WTC11 (cell line): ENCODE measurements around the gene ADAMTS2. TPM values are rescaled to one million over a fixed set of nuclear protein-coding genes. Genes with fewer than 3 reads are reported as not detected.
A peak's percentile ranks its signal among the peaks of the same experiment; 100 is the strongest.
"Not testable (repeated sequence)": the region's sequence is repeated elsewhere in the genome, so short reads cannot be mapped to it uniquely, and the experiment has no call there.

Experiments
- ATAC-seq: fragments of 200-7000 bp; cut with Tn5 transposase; 2 replicates; pipeline ENCODE4 v1.10.0; 2021; ENCODE audit warnings: mild to moderate bottlenecking, moderate library complexity
- CTCF ChIA-PET: fragments of 300-600 bp; sonication (Branson Sonifier 250); formaldehyde crosslinking; loops from one replicate; lab custom pipeline; 2021; ENCODE audit warnings: antibody characterized with exemption; lab: Charles Lee
- POLR2A ChIA-PET: fragments of 350-600 bp; sonication (Branson Sonifier 250); formaldehyde crosslinking; loops from one replicate; lab custom pipeline; 2021; ENCODE audit warnings: antibody characterized with exemption; lab: Charles Lee
- DNase-seq: peaks from one replicate; pipeline ENCODE4 v3.0.0; 2021; ENCODE audit warnings: low spot score
- H3K27ac Mint-ChIP-seq: 2 replicates; pipeline ENCODE4 v1.8.0; 2021; ENCODE audit warnings: mixed read lengths
- H3K27me3 Mint-ChIP-seq: 2 replicates; pipeline ENCODE4 v1.8.0; 2021; ENCODE audit warnings: low read depth, mild to moderate bottlenecking, moderate library complexity, mixed read lengths
- H3K36me3 Mint-ChIP-seq: 2 replicates; pipeline ENCODE4 v1.8.0; 2021; ENCODE audit warnings: mixed read lengths
- H3K4me1 Mint-ChIP-seq: 2 replicates; pipeline ENCODE4 v1.8.0; 2022; ENCODE audit warnings: mixed read lengths
- H3K4me3 Mint-ChIP-seq: 2 replicates; pipeline ENCODE4 v1.8.0; 2021; ENCODE audit warnings: mild to moderate bottlenecking, moderate library complexity, mixed read lengths
- H3K9me3 Mint-ChIP-seq: 2 replicates; pipeline ENCODE4 v1.8.0; 2021; ENCODE audit warnings: mixed read lengths
- CREB1 ChIP-seq: sonication (generic); formaldehyde crosslinking; IDR thresholded peaks from 2 replicates; pipeline ENCODE4 v1.8.0; 2023; ENCODE audit warnings: mild to moderate bottlenecking, missing genetic modification reagents
- CTCF ChIP-seq: fragments of 200-600 bp; IDR thresholded peaks from 2 replicates; pipeline ENCODE4 v1.8.0; 2022; ENCODE audit warnings: antibody characterized with exemption
- E2F5 ChIP-seq: sonication (generic); formaldehyde crosslinking; IDR thresholded peaks from 2 replicates; pipeline ENCODE4 v1.8.1; 2022; ENCODE audit warnings: mild to moderate bottlenecking, moderate library complexity, missing genetic modification reagents
- ESRRA ChIP-seq: sonication (generic); formaldehyde crosslinking; IDR thresholded peaks from 2 replicates; pipeline ENCODE4 v1.8.1; 2022; ENCODE audit warnings: mild to moderate bottlenecking, missing genetic modification reagents, borderline replicate concordance
- ETV6 ChIP-seq: sonication (generic); formaldehyde crosslinking; IDR thresholded peaks from 2 replicates; pipeline ENCODE4 v1.8.1; 2022; ENCODE audit warnings: mild to moderate bottlenecking, missing genetic modification reagents
- GABPB1 ChIP-seq: sonication (generic); formaldehyde crosslinking; IDR thresholded peaks from 2 replicates; pipeline ENCODE4 v1.8.1; 2023; ENCODE audit warnings: mild to moderate bottlenecking, missing genetic modification reagents
- HMGA2 ChIP-seq: fragments of 250-450 bp; sonication (Bioruptor Pico); IDR thresholded peaks from 2 replicates; pipeline ENCODE4 v1.4.0; 2021; ENCODE audit warnings: mild to moderate bottlenecking, moderate library complexity
- IRF1 ChIP-seq: sonication (generic); formaldehyde crosslinking; IDR thresholded peaks from 2 replicates; pipeline ENCODE4 v1.8.0; 2023; ENCODE audit warnings: missing genetic modification reagents
- JAZF1 ChIP-seq: fragments of 250-450 bp; sonication (Bioruptor Pico); IDR thresholded peaks from 2 replicates; pipeline ENCODE4 v1.9.0; 2021; ENCODE audit warnings: moderate library complexity, mild to moderate bottlenecking, inconsistent platforms
- MXD4 ChIP-seq: fragments of 250-450 bp; sonication (Bioruptor Pico); IDR thresholded peaks from 2 replicates; pipeline ENCODE4 v1.8.0; 2021; ENCODE audit warnings: mild to moderate bottlenecking, moderate library complexity, borderline replicate concordance
- NFATC4 ChIP-seq: fragments of 250-450 bp; sonication (Bioruptor Pico); IDR thresholded peaks from 2 replicates; pipeline ENCODE4 v1.9.0; 2021; ENCODE audit warnings: mild to moderate bottlenecking
- NR1H2 ChIP-seq: sonication (generic); formaldehyde crosslinking; IDR thresholded peaks from 2 replicates; pipeline ENCODE4 v1.9.0; 2021; ENCODE audit warnings: mild to moderate bottlenecking, moderate library complexity, missing genetic modification reagents
- PRDM15 ChIP-seq: sonication (generic); formaldehyde crosslinking; IDR thresholded peaks from 2 replicates; pipeline ENCODE4 v1.8.0; 2022; ENCODE audit warnings: missing genetic modification reagents
- SMAD3 ChIP-seq: sonication (generic); formaldehyde crosslinking; IDR thresholded peaks from 2 replicates; pipeline ENCODE4 v1.8.0; 2022; ENCODE audit warnings: missing genetic modification reagents, mild to moderate bottlenecking, borderline replicate concordance
- TCF7 ChIP-seq: sonication (generic); formaldehyde crosslinking; IDR thresholded peaks from 2 replicates; pipeline ENCODE4 v1.8.0; 2022; ENCODE audit warnings: mild to moderate bottlenecking, low read depth, missing genetic modification reagents, moderate library complexity
- ZNF138 ChIP-seq: sonication (generic); formaldehyde crosslinking; conservative IDR thresholded peaks from 2 replicates; pipeline ENCODE4 v1.8.1; 2022; ENCODE audit warnings: mild to moderate bottlenecking, moderate library complexity, missing genetic modification reagents
- ZNF532 ChIP-seq: fragments of 250-450 bp; sonication (Bioruptor Pico); IDR thresholded peaks from 2 replicates; pipeline ENCODE4 v1.9.0; 2021; ENCODE audit warnings: mild to moderate bottlenecking, borderline replicate concordance
- total RNA-seq: library from RNA; stranded (reverse); gene quantifications from 3 replicates; pipeline ENCODE4 v1.2.3, GENCODE V29; 2021

Gene ADAMTS2
- total RNA-seq, 1 experiment from 2014 or later, result 11.2 TPM

- TF ChIP-seq SMAD3 (CRISPR knock-in tag), result no peak
- no peak for TF ChIP-seq E2F5 (CRISPR knock-in tag)
- no peak for TF ChIP-seq MXD4 (CRISPR knock-in tag)
- TF ChIP-seq ETV6 (CRISPR knock-in tag), result no peak
- TF ChIP-seq CREB1 (CRISPR knock-in tag), result no peak
- TF ChIP-seq NFATC4, result no peak
- no peak for TF ChIP-seq ZNF532 (CRISPR knock-in tag)
- no peak for TF ChIP-seq JAZF1 (CRISPR knock-in tag)
- no peak for TF ChIP-seq TCF7 (CRISPR knock-in tag)
- TF ChIP-seq ZNF138 (CRISPR knock-in tag), result no peak
Observed at GRCh38 chr5:179217356-179217755, 127.9 kb downstream of the ADAMTS2 start (continued).

- DNase-seq, H3K4me1 Mint-ChIP-seq, H3K36me3 Mint-ChIP-seq, H3K4me3 Mint-ChIP-seq, POLR2A ChIA-PET, ATAC-seq, H3K27me3 Mint-ChIP-seq, CTCF ChIA-PET, H3K27ac Mint-ChIP-seq, H3K9me3 Mint-ChIP-seq: not testable (repeated sequence)
Observed at GRCh38 chr5:179216381-179216780, 128.9 kb downstream of the ADAMTS2 start.

GRCh38 chr5:179215576-179215975 lies 129.7 kb downstream of the ADAMTS2 start:
- no peaks in the 10 kb centered on the region for H3K27me3 Mint-ChIP-seq
- ChIA-PET CTCF (no interaction called here), POLR2A (no interaction called here)
- H3K4me1 Mint-ChIP-seq, result peaks cover 2% of the 10 kb centered on the region
- H3K4me3 Mint-ChIP-seq, result no peak overlapping the region
- no peaks in the 10 kb centered on the region for H3K9me3 Mint-ChIP-seq
- DNase-seq (no peak), ATAC-seq (no peak)
- no peaks in the 10 kb centered on the region for H3K36me3 Mint-ChIP-seq
- TF ChIP-seq IRF1 (CRISPR knock-in tag) (no peak), GABPB1 (CRISPR knock-in tag) (no peak), NFATC4 (no peak)
- no peak overlapping the region for H3K27ac Mint-ChIP-seq

GRCh38 chr5:179214678-179215077 lies 130.6 kb downstream of the ADAMTS2 start:
- CTCF ChIA-PET, result no interaction called here
- POLR2A ChIA-PET, result no interaction called here
- Mint-ChIP-seq H3K4me3 (no peak overlapping the region), H3K4me1 (peaks cover 2% of the 10 kb centered on the region), H3K27me3 (no peaks in the 10 kb centered on the region), H3K27ac (no peak overlapping the region), H3K9me3 (no peaks in the 10 kb centered on the region), H3K36me3 (no peaks in the 10 kb centered on the region)
- TF ChIP-seq NR1H2 (CRISPR knock-in tag) (no peak), HMGA2 (peak; percentile 95), ESRRA (CRISPR knock-in tag) (no peak), CTCF (no peak), PRDM15 (CRISPR knock-in tag) (no peak)
- ATAC-seq (no peak), DNase-seq (no peak)
